H9 (cell line): ENCODE results near the gene IL32. TPM values are rescaled to one million over a fixed set of nuclear protein-coding genes. Genes with fewer than 3 reads are reported as not detected.

Experiments used
- DNase-seq: peaks from one replicate; pipeline ENCODE4 v3.0.0-alpha.2; 2017
- H2AFZ ChIP-seq: one replicate; pipeline ENCODE4 v1.6.1; 2013; ENCODE audit warnings: mild to moderate bottlenecking, low read length, control low read depth, moderate library complexity
- H2AK5ac ChIP-seq: 2 replicates; pipeline ENCODE4 v1.6.1; 2013; ENCODE audit warnings: low read length, control low read depth, mixed read lengths; ENCODE audit not compliant: insufficient read length
- H2BK120ac ChIP-seq: one replicate; pipeline ENCODE4 v1.6.1; 2013; ENCODE audit warnings: low read depth, mild to moderate bottlenecking, low read length, control low read depth, inconsistent platforms; ENCODE audit not compliant: poor library complexity, severe bottlenecking
- H2BK12ac ChIP-seq: 2 replicates; pipeline ENCODE4 v1.6.1; 2013; ENCODE audit warnings: low read length, control low read depth, mixed read lengths, low read depth; ENCODE audit not compliant: insufficient read length
- H2BK15ac ChIP-seq: 2 replicates; pipeline ENCODE4 v1.6.1; 2013; ENCODE audit warnings: low read depth, low read length, control low read depth
- H2BK20ac ChIP-seq: one replicate; pipeline ENCODE4 v1.6.1; 2013; ENCODE audit warnings: low read depth, mild to moderate bottlenecking, low read length, control low read depth, inconsistent platforms; ENCODE audit not compliant: poor library complexity, severe bottlenecking
- H2BK5ac ChIP-seq: 2 replicates; pipeline ENCODE4 v1.6.1; 2013; ENCODE audit warnings: low read length, control low read depth, mixed read lengths; ENCODE audit not compliant: insufficient read length
- H3K14ac ChIP-seq: 2 replicates; pipeline ENCODE4 v1.6.1; 2013; ENCODE audit warnings: low read length, control low read depth; ENCODE audit not compliant: insufficient read depth
- H3K18ac ChIP-seq: 2 replicates; pipeline ENCODE4 v1.6.1; 2013; ENCODE audit warnings: low read depth, mild to moderate bottlenecking, mixed read lengths, low read length, control low read depth; ENCODE audit not compliant: insufficient read length
- H3K23ac ChIP-seq: 2 replicates; pipeline ENCODE4 v1.6.1; 2013; ENCODE audit warnings: low read length, control low read depth, mixed read lengths, low read depth; ENCODE audit not compliant: insufficient read length
- H3K23me2 ChIP-seq: 2 replicates; pipeline ENCODE4 v1.6.1; 2013; ENCODE audit warnings: low read depth, mild to moderate bottlenecking, mixed read lengths, low read length, control low read depth; ENCODE audit not compliant: insufficient read length, poor library complexity, severe bottlenecking
- H3K27ac ChIP-seq: 2 replicates; pipeline ENCODE4 v1.5.1; 2013; ENCODE audit warnings: low read length, control low read depth, mixed read lengths, low read depth; ENCODE audit not compliant: insufficient read length
- H3K27me3 ChIP-seq: 2 replicates; pipeline ENCODE4 v1.6.1; 2013; ENCODE audit warnings: low read length, control low read depth, inconsistent platforms; ENCODE audit not compliant: insufficient read depth
- H3K4ac ChIP-seq: 2 replicates; pipeline ENCODE4 v1.6.1; 2013; ENCODE audit warnings: low read depth, mild to moderate bottlenecking, control low read depth, inconsistent platforms, low read length, moderate library complexity
- H3K4me1 ChIP-seq: 2 replicates; pipeline ENCODE4 v1.6.1; 2013; ENCODE audit warnings: low read length, control low read depth, inconsistent platforms; ENCODE audit not compliant: insufficient read depth
- H3K4me2 ChIP-seq: 2 replicates; pipeline ENCODE4 v1.6.1; 2013; ENCODE audit warnings: low read length, control low read depth, mixed read lengths; ENCODE audit not compliant: insufficient read length, insufficient read depth
- H3K56ac ChIP-seq: 2 replicates; pipeline ENCODE4 v1.6.1; 2013; ENCODE audit warnings: low read depth, mild to moderate bottlenecking, mixed read lengths, low read length, control low read depth; ENCODE audit not compliant: insufficient read length
- H3K79me1 ChIP-seq: 2 replicates; pipeline ENCODE4 v1.6.1; 2013; ENCODE audit warnings: low read depth, mild to moderate bottlenecking, moderate library complexity, low read length, control low read depth, inconsistent platforms; ENCODE audit not compliant: insufficient read depth, poor library complexity, severe bottlenecking
- H3K79me2 ChIP-seq: 2 replicates; pipeline ENCODE4 v1.6.1; 2013; ENCODE audit warnings: low read length, control low read depth, inconsistent platforms; ENCODE audit not compliant: insufficient read depth
- H3K9ac ChIP-seq: 2 replicates; pipeline ENCODE4 v1.6.1; 2013; ENCODE audit warnings: low read length, control low read depth, mixed read lengths; ENCODE audit not compliant: insufficient read length; ENCODE audit errors: extremely low read depth
- H3K9me3 ChIP-seq: one replicate; pipeline ENCODE4 v1.6.1; 2013; ENCODE audit warnings: low read depth, low read length, inconsistent platforms; ENCODE audit not compliant: control insufficient read depth
- H3T11ph ChIP-seq: one replicate; pipeline ENCODE4 v1.6.1; 2013; ENCODE audit warnings: mild to moderate bottlenecking, low read length, control low read depth, inconsistent platforms
- H4K20me1 ChIP-seq: one replicate; pipeline ENCODE4 v1.6.1; 2013; ENCODE audit not compliant: control insufficient read depth, insufficient read length, insufficient read depth
- H4K5ac ChIP-seq: 2 replicates; pipeline ENCODE4 v1.6.1; 2013; ENCODE audit warnings: low read depth, mild to moderate bottlenecking, mixed read lengths, low read length, control low read depth; ENCODE audit not compliant: insufficient read length
- H4K8ac ChIP-seq: replicated peaks from 2 replicates; pipeline ENCODE4 v1.6.1; 2013; ENCODE audit warnings: low read length, control low read depth, mixed read lengths, low read depth; ENCODE audit not compliant: insufficient read length
- H4K91ac ChIP-seq: 2 replicates; pipeline ENCODE4 v1.6.1; 2013; ENCODE audit warnings: low read depth, mild to moderate bottlenecking, moderate library complexity, mixed read lengths, low read length, control low read depth; ENCODE audit not compliant: insufficient read length
- H3K27ac Mint-ChIP-seq, 3 experiments: 2 replicates in 2 of 3; 3 replicates in 1 of 3; pipeline ENCODE4 v1.8.0; 2020 to 2021; ENCODE audit warnings: mixed read lengths in 3 of 3, mild to moderate bottlenecking in 1 of 3, moderate library complexity in 1 of 3
- H3K27me3 Mint-ChIP-seq: 2 replicates; pipeline ENCODE4 v1.8.0; 2021; ENCODE audit warnings: low read depth, mild to moderate bottlenecking, moderate library complexity, mixed read lengths
- H3K36me3 Mint-ChIP-seq, 3 experiments: 2 replicates in 2 of 3; 3 replicates in 1 of 3; pipeline ENCODE4 v1.8.0; 2020 to 2021; ENCODE audit warnings: low read depth in 3 of 3, mixed read lengths in 3 of 3; ENCODE audit not compliant: insufficient read depth in 1 of 3
- H3K4me1 Mint-ChIP-seq, 2 experiments: 2 replicates each; pipeline ENCODE4 v1.8.0; 2020; ENCODE audit warnings: mixed read lengths in 2 of 2
- H3K4me3 Mint-ChIP-seq, 2 experiments: 2 replicates in 1 of 2; 3 replicates in 1 of 2; pipeline ENCODE4 v1.8.0; 2020 to 2021; ENCODE audit warnings: mild to moderate bottlenecking in 2 of 2, mixed read lengths in 2 of 2, moderate library complexity in 1 of 2
- H3K9me3 Mint-ChIP-seq, 2 experiments: 2 replicates in 1 of 2; 3 replicates in 1 of 2; pipeline ENCODE4 v1.8.0; 2020; ENCODE audit warnings: mild to moderate bottlenecking in 2 of 2, mixed read lengths in 2 of 2, moderate library complexity in 1 of 2
- CTCF ChIP-seq: fragments of 200-600 bp; sonication (generic); conservative IDR thresholded peaks from 3 replicates; pipeline ENCODE4 v1.8.0; 2021; ENCODE audit warnings: antibody characterized with exemption, mild to moderate bottlenecking
- WGBS: extraction: QIAGEN DNeasy Blood & Tissue Kit; methylation state at CpG from one replicate; pipeline ENCODE4 v1.1.7; 2013; ENCODE audit warnings: missing lambda C conversion rate, low lambda C conversion rate, mixed read lengths; ENCODE audit not compliant: insufficient read length; ENCODE audit errors: extremely low coverage; 5-methylcytosine and 5-hydroxymethylcytosine counted together
- total RNA-seq: library from RNA; stranded (reverse); gene quantifications from 2 replicates; pipeline ENCODE4 v1.2.1, GENCODE V29; 2021

Gene IL32
- total RNA-seq, 1 experiment from 2014 or later = 2.0 TPM

GRCh38 chr16:3027983-3028715, 37.3 kb upstream of the IL32 start:
- Histone ChIP-seq H3K23me2 (peaks cover 3% of the 10 kb centered on the region), H3T11ph (no peak overlapping the region), H3K9me3 (no peaks in the 10 kb centered on the region), H4K91ac (no peak overlapping the region), H3K14ac (no peak overlapping the region), H3K27ac (no peak overlapping the region), H3K4ac (no peak overlapping the region), H3K56ac (no peak overlapping the region), H2BK20ac (no peak overlapping the region), H3K9ac (no peak overlapping the region), H3K23ac (no peak overlapping the region), H3K79me2 (no peaks in the 10 kb centered on the region), H2BK5ac (no peak overlapping the region), H3K18ac (no peak overlapping the region), H3K27me3 (no peaks in the 10 kb centered on the region), H2AFZ (no peak overlapping the region), H2AK5ac (no peak overlapping the region), H3K79me1 (no peaks in the 10 kb centered on the region), H4K8ac (no peak overlapping the region), H4K5ac (no peak overlapping the region), H2BK12ac (no peak overlapping the region), H4K20me1 (peaks cover 3% of the 10 kb centered on the region), H2BK15ac (no peak overlapping the region), H3K4me1 (no peaks in the 10 kb centered on the region), H2BK120ac (no peak overlapping the region), H3K4me2 (no peak overlapping the region)
- peaks cover 9% of the 10 kb centered on the region for H3K27me3 Mint-ChIP-seq
- no peaks in the 10 kb centered on the region for H3K9me3 Mint-ChIP-seq
- peak; percentile 97 for DNase-seq
- H3K4me3 Mint-ChIP-seq = peak overlapping the region in 1 of 2 experiments; percentile 51; a peak in 2 of 5 replicates
- peaks cover 13 to 38% (median 34%) of the 10 kb centered on the region in 3 experiments for H3K36me3 Mint-ChIP-seq
- no peak overlapping the region for H3K27ac Mint-ChIP-seq
- peak; percentile 93 for TF ChIP-seq CTCF
- H3K4me1 Mint-ChIP-seq = peaks cover 14 to 43% of the 10 kb centered on the region in 2 experiments
- WGBS = no CpG with 5 or more reads among the region's 58 CpGs
